GM18526 (cell line): ENCODE results near the gene SURF6.

ENCODE experiments used
- POLR2A ChIP-seq: IDR thresholded peaks from 3 replicates; pipeline ENCODE4 v1.6.1; 2011; ENCODE audit not compliant: insufficient read length; ENCODE audit errors: extremely low read depth

SURF6 gene

GRCh38 chr9:133342069-133342406, 6.0 kb upstream of the SURF6 start:
- TF ChIP-seq POLR2A = no peak

DNA sequence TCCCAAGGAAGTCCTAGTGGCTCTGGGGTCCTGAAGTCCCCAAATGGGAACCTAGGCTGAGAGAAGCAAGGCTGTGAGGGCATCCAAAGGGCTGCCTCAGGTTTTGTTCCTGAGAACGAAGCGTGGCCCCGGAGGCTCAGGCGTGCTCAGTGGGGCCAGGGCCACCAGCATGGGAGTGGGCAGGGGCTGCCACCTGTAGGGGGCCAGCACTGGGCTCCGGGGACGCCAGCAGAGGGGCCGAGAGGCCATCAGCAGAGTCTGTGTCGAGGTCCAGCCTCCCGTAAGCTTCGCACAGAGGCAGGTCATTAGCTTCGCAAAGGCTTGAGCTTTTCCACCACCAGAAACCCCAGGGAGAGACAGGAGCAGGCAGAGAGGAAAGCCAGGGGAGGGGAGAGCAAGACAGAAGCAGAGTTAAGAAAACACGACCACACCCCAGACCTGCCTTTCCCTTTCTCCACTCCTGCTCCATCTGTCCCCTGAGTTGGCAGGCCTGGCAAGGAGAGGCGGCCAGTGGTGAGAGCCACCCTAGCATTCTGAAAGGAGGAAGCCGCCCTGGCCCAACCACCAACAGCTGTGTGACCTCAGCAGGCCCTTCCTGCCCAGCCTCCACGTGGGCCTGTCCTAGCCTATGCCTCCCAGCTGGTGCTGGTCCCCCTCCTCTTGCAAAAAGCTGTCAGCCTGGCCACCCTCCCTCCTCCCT, 5.5 kb upstream of the SURF6 start:
- no peak for TF ChIP-seq POLR2A

- TF ChIP-seq POLR2A = no peak
Measured at GRCh38 chr9:133340916-133341315, 4.9 kb upstream of the SURF6 start.

DNA sequence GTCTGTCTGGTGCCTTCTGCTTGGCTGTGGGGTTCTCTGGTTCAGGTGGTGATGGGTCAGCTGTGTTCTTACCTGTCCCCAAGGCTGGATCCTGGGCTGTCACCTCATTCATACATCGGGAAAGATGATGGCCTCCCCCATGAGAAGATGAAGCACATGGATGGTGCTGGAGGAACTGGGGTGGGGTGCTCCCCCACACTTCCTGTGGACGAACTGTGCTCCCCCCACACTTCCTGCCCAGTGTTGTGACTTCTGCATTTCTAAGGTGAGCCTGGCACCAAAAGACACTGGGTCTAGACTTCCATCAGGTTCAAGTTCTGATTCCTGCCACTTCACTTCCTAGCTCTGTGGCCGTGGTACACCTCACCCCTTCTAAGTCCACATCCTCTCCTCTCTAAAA, 4.3 kb upstream of the SURF6 start:
- no peak for TF ChIP-seq POLR2A

DNA sequence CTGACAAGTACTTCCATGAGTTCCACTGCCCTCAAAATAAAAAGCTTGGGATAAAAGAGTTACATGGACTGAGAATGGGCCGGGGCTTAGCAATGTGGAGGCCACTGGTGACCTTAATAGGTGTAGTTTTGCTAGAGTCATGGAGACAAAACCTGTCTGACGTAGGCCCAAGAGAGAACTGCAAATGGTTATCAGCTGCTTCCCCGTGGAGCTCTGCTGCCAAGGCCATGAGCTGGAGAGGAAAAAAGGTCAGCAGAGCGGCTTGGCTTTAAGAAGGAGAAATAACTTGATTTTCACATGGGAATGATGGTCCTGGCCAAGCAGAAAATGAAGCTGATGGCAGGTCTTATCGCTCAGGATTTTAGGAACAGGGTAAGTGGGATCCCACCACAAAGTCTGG, 3.7 kb upstream of the SURF6 start:
- no peak for TF ChIP-seq POLR2A

- no peak for TF ChIP-seq POLR2A
Measured at GRCh38 chr9:133334161-133334560, 1.8 kb downstream of the SURF6 start.

DNA sequence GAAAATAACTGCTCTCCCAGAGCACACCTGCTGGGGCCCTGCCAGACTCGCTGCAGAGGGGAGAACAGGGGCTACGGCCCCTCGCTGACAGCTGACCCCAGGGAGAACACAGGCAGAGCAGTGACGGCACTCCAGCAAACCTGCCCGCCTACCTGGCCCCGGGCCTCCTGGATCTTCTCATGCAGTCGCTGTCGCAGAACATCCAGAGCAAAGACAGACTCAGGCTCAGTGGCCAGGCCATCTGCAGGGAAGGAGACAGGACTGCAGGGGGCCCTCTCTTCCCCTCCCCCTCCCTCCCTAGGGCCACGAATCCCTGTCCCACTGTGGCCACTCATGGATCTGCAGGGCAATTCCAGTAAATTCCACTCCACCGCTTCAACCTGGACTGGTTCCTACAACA, 2.4 kb downstream of the SURF6 start:
- no peak for TF ChIP-seq POLR2A

DNA sequence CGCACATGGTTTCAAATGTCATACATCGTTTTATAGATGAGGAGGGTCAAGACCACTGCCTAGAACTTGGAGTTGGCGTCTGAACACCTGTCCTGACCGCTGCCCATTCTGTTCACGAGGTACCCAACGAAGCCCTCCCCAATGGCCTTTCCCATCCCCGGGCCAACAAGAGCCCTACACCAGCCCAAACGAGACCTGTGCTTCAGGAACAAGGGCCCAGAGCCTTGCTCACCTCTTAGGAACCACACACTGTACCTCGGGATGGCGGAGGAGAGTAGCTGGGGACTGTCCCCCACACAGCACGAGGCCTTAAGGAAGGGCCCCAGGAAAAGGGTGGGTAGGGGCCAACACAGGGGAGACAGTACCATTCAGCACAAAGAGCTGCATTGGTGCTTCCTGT, 3.0 kb downstream of the SURF6 start:
- TF ChIP-seq POLR2A = no peak

- no peak for TF ChIP-seq POLR2A
Measured at GRCh38 chr9:133332381-133332730, 3.6 kb downstream of the SURF6 start.

DNA sequence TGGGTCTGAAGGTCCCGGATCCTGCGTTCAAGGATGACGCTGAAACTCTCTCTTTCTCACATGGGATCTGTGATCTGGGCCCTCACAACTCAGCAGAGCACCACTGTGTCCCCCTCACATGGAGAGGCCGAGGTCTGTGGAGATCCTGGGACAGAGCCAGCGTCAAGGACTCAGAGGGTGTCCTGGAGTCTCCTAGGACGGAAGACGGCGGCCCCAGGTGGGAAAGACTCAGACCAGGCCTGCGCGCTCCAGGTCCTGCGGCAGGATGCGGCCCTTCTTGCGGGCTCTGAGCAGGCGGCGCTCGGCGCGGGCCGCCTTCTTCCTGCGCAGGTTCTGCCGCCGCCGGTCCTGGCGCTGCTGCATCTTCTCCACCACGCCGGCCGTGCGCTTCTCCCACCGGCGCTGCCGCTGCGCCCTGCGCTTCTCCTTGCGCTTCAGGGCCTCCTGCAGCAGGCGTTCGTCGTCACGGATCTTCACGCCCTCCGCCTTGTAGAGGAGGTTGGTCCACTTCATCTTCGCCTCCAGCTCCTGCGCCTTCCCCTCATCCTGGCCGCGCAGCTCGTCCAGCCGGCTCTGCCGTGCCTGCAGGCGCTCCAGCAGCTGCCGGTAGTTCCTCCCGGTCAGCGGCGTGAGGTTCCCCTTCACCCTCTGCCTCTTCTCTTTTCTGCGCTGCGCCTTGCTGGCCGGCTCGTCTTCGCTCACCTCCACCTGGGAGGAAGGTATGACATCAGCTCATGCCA, 4.2 kb downstream of the SURF6 start:
- TF ChIP-seq POLR2A = no peak

DNA sequence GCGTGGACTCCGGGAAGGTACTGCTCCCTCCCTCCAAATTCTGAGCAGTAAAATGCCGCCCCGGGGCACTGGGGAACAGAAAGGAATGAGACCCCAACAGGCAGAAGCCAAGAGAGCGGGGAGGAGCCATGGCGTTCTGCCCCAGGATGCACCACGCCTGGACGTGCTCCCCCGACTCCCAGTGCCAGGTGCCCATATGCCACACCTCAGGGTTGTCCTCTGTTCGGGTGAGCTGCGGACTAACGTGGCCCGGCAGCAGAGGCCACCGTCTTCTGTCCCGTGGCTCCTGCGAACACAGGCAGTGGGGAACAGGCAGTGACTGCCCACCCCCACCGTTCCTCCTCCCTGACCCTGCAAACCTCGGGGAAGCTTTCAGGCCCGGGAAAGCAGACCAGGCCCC, 4.8 kb downstream of the SURF6 start:
- no peak for TF ChIP-seq POLR2A

GRCh38 chr9:133327834-133328484, 8.0 kb downstream of the SURF6 start:
- no peak for TF ChIP-seq POLR2A

- no peak for TF ChIP-seq POLR2A
Measured at GRCh38 chr9:133323991-133324703, 11.8 kb downstream of the SURF6 start.

- no peak for TF ChIP-seq POLR2A
Measured at GRCh38 chr9:133323211-133323610, 12.8 kb downstream of the SURF6 start.

DNA sequence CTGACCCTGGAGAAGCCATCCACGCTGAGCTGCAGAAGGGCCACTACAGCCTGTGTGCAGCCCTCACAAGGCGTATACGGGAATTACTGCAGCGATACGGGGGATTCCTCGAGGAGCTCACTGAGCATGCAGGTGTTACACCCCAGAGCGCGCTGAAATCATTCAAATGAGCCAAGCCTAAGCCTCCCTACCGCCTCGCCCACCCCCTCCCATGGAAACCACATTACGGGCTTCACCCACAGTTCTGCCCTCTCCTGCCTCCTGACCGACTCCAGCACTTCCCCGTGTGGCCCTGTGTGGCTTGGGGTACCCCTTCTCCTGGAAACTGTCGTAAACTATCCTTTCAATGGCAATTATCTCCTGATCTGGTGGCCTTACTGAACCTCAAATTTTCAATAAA, 13.3 kb downstream of the SURF6 start:
- no peak for TF ChIP-seq POLR2A

- TF ChIP-seq POLR2A = no peak
Measured at GRCh38 chr9:133321411-133321935, 14.5 kb downstream of the SURF6 start.
